ENCODE measurements around the gene TTYH2. TPM values are rescaled to one million over a fixed set of nuclear protein-coding genes. Genes with fewer than 3 reads are reported as not detected.

Gene TTYH2
- total RNA-seq, 1 donor from 2014 or later = 2.1 TPM

GRCh38 chr17:74282587-74283370 is 69.4 kb downstream of the TTYH2 start:
- H3K36me3 Mint-ChIP-seq (ENCODE audit: low read depth) = no peaks in the 10 kb centered on the region
- no peaks in the 10 kb centered on the region for H3K9me3 Mint-ChIP-seq (ENCODE audit: low read depth)
- no peak overlapping the region for H3K4me3 Mint-ChIP-seq (ENCODE audit: unreplicated experiment)
- TF ChIP-seq CTCF (IDR thresholded peaks at IDR 0.05) = no peak
- peaks cover 5% of the 10 kb centered on the region for H3K27me3 Mint-ChIP-seq (ENCODE audit: low read depth)
- no peak overlapping the region for H3K27ac Mint-ChIP-seq (ENCODE audit: unreplicated experiment)
- DNase-seq (ENCODE audit: low spot score) = no peak
- peaks cover 3% of the 10 kb centered on the region for H3K4me1 Mint-ChIP-seq (ENCODE audit: low read depth)

DNA sequence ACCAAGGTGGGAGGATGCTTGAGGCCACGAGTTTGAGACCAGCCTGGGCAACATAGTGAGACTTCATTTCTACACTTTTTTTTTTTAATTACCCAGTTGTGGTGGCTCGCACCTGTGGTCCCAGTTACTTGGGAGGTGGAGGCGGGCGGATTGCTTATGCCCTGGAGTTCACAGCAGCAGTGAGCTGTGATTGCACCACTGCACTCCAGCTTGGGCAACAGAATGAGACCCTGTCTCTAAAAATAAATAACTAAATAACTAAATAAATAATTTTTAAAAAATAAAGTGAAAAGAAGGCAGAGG is 70.0 kb downstream of the TTYH2 start:
- no peak overlapping the region for H3K4me3 Mint-ChIP-seq (ENCODE audit: unreplicated experiment)
- H3K27me3 Mint-ChIP-seq (ENCODE audit: low read depth) = peaks cover 5% of the 10 kb centered on the region
- H3K4me1 Mint-ChIP-seq (ENCODE audit: low read depth) = peaks cover 3% of the 10 kb centered on the region
- H3K9me3 Mint-ChIP-seq (ENCODE audit: low read depth) = no peaks in the 10 kb centered on the region
- H3K27ac Mint-ChIP-seq (ENCODE audit: unreplicated experiment) = no peak overlapping the region
- no peaks in the 10 kb centered on the region for H3K36me3 Mint-ChIP-seq (ENCODE audit: low read depth)
- TF ChIP-seq CTCF (IDR thresholded peaks at IDR 0.05) = no peak
- no peak for DNase-seq (ENCODE audit: low spot score)

DNA sequence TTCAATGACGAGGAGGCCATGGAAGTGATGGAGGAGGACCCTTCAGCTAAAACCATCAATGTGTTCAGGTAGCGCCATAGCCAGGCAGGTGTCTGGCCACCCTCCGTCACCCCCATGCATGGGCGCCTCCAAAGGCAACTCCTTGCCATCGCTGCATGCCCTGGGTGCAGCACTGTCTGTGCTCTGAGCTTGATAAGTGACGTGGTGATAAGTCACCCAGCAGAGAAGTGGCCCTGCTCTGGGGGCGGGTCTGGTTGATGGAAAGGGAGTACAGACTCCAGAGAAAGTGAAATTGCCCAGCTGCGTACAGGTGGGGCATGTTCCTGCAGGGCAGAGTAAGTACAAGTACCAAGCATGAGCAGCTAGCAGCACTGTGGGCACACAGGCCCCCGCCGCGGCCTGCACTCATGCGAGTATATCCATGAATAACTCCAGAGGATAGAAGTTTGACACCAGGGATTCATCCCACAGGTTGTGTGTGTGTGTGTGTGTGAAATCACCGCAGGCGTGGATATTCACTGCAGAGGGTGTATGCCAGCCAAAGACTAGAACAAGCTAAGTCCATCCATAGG is 73.7 kb downstream of the TTYH2 start:
- no peak overlapping the region for H3K27ac Mint-ChIP-seq (ENCODE audit: unreplicated experiment)
- H3K4me3 Mint-ChIP-seq (ENCODE audit: unreplicated experiment) = no peak overlapping the region
- no peak for DNase-seq (ENCODE audit: low spot score)
- no peak for TF ChIP-seq CTCF (IDR thresholded peaks at IDR 0.05)
- peaks cover 3% of the 10 kb centered on the region for H3K4me1 Mint-ChIP-seq (ENCODE audit: low read depth)
- no peaks in the 10 kb centered on the region for H3K9me3 Mint-ChIP-seq (ENCODE audit: low read depth)
- peaks cover 5% of the 10 kb centered on the region for H3K27me3 Mint-ChIP-seq (ENCODE audit: low read depth)
- H3K36me3 Mint-ChIP-seq (ENCODE audit: low read depth) = no peaks in the 10 kb centered on the region

DNA sequence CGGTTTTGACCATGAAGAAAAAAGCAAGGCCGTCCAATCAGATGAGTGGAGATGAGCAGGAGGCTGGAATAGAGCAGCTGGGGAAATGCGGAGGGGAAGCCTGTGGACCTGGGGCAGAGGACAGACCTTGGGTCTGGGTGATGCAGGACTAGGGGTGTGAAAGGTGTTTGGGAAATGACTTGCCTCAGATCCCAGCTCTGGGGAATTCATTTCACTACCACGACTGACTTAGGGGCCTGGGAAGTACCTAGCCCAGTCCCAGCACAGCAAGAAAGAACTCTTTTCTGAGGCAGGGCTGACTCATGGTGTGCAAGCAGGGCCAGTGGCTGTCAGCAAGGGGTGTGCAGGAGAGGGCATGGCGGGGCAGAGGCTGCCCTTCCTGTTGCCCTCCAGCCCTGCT is 75.4 kb downstream of the TTYH2 start:
- Mint-ChIP-seq H3K4me1 (ENCODE audit: low read depth) (peaks cover 3% of the 10 kb centered on the region), H3K27ac (ENCODE audit: unreplicated experiment) (no peak overlapping the region), H3K36me3 (ENCODE audit: low read depth) (no peaks in the 10 kb centered on the region), H3K4me3 (ENCODE audit: unreplicated experiment) (no peak overlapping the region), H3K9me3 (ENCODE audit: low read depth) (no peaks in the 10 kb centered on the region), H3K27me3 (ENCODE audit: low read depth) (peaks cover 3% of the 10 kb centered on the region)
- DNase-seq (ENCODE audit: low spot score) = no peak
- TF ChIP-seq CTCF (IDR thresholded peaks at IDR 0.05) = no peak

DNA sequence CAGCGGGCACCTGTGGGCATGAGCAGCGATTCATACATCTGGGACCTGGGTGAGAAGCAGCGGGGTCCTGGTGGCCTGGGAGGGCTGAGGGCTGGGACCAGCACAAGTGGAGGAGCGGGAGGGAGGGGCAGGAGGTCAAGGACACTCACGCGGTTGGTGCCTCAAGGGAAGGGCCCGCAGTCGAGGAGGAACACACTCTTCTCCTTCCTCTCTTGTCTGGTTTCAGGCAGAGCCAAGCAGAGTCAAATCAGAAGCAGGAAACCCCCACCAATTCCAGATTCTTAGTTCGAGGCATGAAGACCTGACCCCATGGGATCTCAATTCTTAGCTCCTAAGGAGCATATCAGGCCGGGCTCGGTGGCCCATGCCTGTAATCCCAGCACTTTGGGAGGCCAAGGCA is 76.3 kb downstream of the TTYH2 start:
- no peaks in the 10 kb centered on the region for H3K36me3 Mint-ChIP-seq (ENCODE audit: low read depth)

More for the DNA sequence above, 76.3 kb downstream of the TTYH2 start:
- Mint-ChIP-seq H3K9me3 (ENCODE audit: low read depth) (peaks cover 2% of the 10 kb centered on the region), H3K4me1 (ENCODE audit: low read depth) (peaks cover 3% of the 10 kb centered on the region), H3K27ac (ENCODE audit: unreplicated experiment) (no peak overlapping the region), H3K27me3 (ENCODE audit: low read depth) (peaks cover 3% of the 10 kb centered on the region), H3K4me3 (ENCODE audit: unreplicated experiment) (no peak overlapping the region)
- TF ChIP-seq CTCF (IDR thresholded peaks at IDR 0.05) = no peak
- DNase-seq (ENCODE audit: low spot score) = no peak
